Trophoblast cell (in vitro differentiated cells and primary cell): Measurements from ENCODE around the gene DAZAP2.

Source experiments
- DNase-seq, 2 donors: peaks; one replicate each; pipeline ENCODE4 v3.0.0-alpha.2; 2016
- H2AFZ ChIP-seq: 2 replicates; pipeline ENCODE4 v1.6.1; 2013; ENCODE audit warnings: low read length, moderate library complexity, mild to moderate bottlenecking; ENCODE audit not compliant: insufficient read depth, poor library complexity
- H2AK5ac ChIP-seq: 2 replicates; pipeline ENCODE4 v1.6.1; 2013; ENCODE audit warnings: mild to moderate bottlenecking, low read length
- H2BK120ac ChIP-seq: 2 replicates; pipeline ENCODE4 v1.6.1; 2013; ENCODE audit warnings: low read length, mild to moderate bottlenecking, moderate library complexity; ENCODE audit not compliant: insufficient read depth, poor library complexity
- H2BK12ac ChIP-seq: 2 replicates; pipeline ENCODE4 v1.6.1; 2013; ENCODE audit warnings: mild to moderate bottlenecking, low read length, moderate library complexity
- H2BK5ac ChIP-seq: 2 replicates; pipeline ENCODE4 v1.6.1; 2013; ENCODE audit warnings: low read length, low read depth, moderate library complexity, mild to moderate bottlenecking; ENCODE audit not compliant: poor library complexity
- H3K14ac ChIP-seq: 2 replicates; pipeline ENCODE4 v1.6.1; 2013; ENCODE audit warnings: mild to moderate bottlenecking, low read length
- H3K18ac ChIP-seq: 2 replicates; pipeline ENCODE4 v1.6.1; 2013; ENCODE audit warnings: mild to moderate bottlenecking, low read length
- H3K23ac ChIP-seq: 2 replicates; pipeline ENCODE4 v1.6.1; 2013; ENCODE audit warnings: low read length
- H3K27ac ChIP-seq: 2 replicates; pipeline ENCODE4 v1.5.1; 2013; ENCODE audit warnings: low read depth, mild to moderate bottlenecking, inconsistent platforms, low read length, moderate library complexity
- H3K27me3 ChIP-seq: 2 replicates; pipeline ENCODE4 v1.6.1; 2013; ENCODE audit warnings: inconsistent platforms, mild to moderate bottlenecking, low read length, moderate library complexity; ENCODE audit not compliant: insufficient read depth
- H3K36me3 ChIP-seq, 2 experiments: 1 replicate in 1 of 2; 2 replicates in 1 of 2; pipeline ENCODE4 v1.6.1; 2013; ENCODE audit warnings: low read length in 2 of 2, mild to moderate bottlenecking in 2 of 2, moderate library complexity in 1 of 2; ENCODE audit not compliant: insufficient read depth in 2 of 2, control insufficient read depth in 1 of 2
- H3K4ac ChIP-seq: 2 replicates; pipeline ENCODE4 v1.6.1; 2013; ENCODE audit warnings: low read depth, mild to moderate bottlenecking, low read length, moderate library complexity
- H3K4me1 ChIP-seq, 2 experiments: 1 replicate in 1 of 2; 2 replicates in 1 of 2; pipeline ENCODE4 v1.6.1; 2013; ENCODE audit warnings: low read length in 2 of 2, mild to moderate bottlenecking in 2 of 2, moderate library complexity in 1 of 2; ENCODE audit not compliant: insufficient read depth in 2 of 2, control insufficient read depth in 1 of 2
- H3K4me2 ChIP-seq: 2 replicates; pipeline ENCODE4 v1.6.1; 2013; ENCODE audit warnings: inconsistent platforms, mild to moderate bottlenecking, low read length, moderate library complexity
- H3K4me3 ChIP-seq: 2 replicates; pipeline ENCODE4 v1.5.1; 2013; ENCODE audit warnings: mild to moderate bottlenecking, low read depth, low read length, inconsistent platforms
- H3K79me1 ChIP-seq: one replicate; pipeline ENCODE4 v1.6.1; 2013; ENCODE audit warnings: low read length
- H3K79me2 ChIP-seq: 2 replicates; pipeline ENCODE4 v1.6.1; 2013; ENCODE audit warnings: low read length, mild to moderate bottlenecking; ENCODE audit not compliant: control insufficient read depth, insufficient read depth, poor library complexity
- H3K9ac ChIP-seq: 2 replicates; pipeline ENCODE4 v1.6.1; 2013; ENCODE audit warnings: mild to moderate bottlenecking, low read length
- H3K9me3 ChIP-seq: 2 replicates; pipeline ENCODE4 v1.6.1; 2013; ENCODE audit warnings: low read depth, mild to moderate bottlenecking, control low read depth, inconsistent platforms, low read length; ENCODE audit not compliant: insufficient read depth
- H4K12ac ChIP-seq: 2 replicates; pipeline ENCODE4 v1.6.1; 2013; ENCODE audit warnings: low read depth, mild to moderate bottlenecking, low read length, moderate library complexity
- H4K8ac ChIP-seq: 2 replicates; pipeline ENCODE4 v1.6.1; 2013; ENCODE audit warnings: low read depth, mild to moderate bottlenecking, low read length, moderate library complexity
- H4K91ac ChIP-seq: one replicate; pipeline ENCODE4 v1.6.1; 2013; ENCODE audit warnings: low read depth, mild to moderate bottlenecking, low read length, moderate library complexity
- WGBS: extraction: QIAGEN DNeasy Blood & Tissue Kit; methylation state at CpG from one replicate; pipeline ENCODE4 v1.1.7; 2013; ENCODE audit warnings: missing lambda C conversion rate; ENCODE audit not compliant: insufficient read length, insufficient coverage; ENCODE audit errors: extremely low coverage; 5-methylcytosine and 5-hydroxymethylcytosine counted together

Gene DAZAP2

GRCh38 chr12:51210690-51211395 is 27.8 kb upstream of the DAZAP2 start:
- Histone ChIP-seq H3K4me3 (no peak overlapping the region), H3K27me3 (no peaks in the 10 kb centered on the region), H4K12ac (no peak overlapping the region), H2BK120ac (no peak overlapping the region), H2AFZ (no peak overlapping the region), H4K8ac (no peak overlapping the region), H3K4ac (no peak overlapping the region), H2AK5ac (no peak overlapping the region), H2BK5ac (no peak overlapping the region), H3K79me2 (no peaks in the 10 kb centered on the region), H2BK12ac (no peak overlapping the region), H4K91ac (no peak overlapping the region), H3K79me1 (no peaks in the 10 kb centered on the region), H3K9ac (no peak overlapping the region), H3K23ac (no peak overlapping the region), H3K36me3 (no peaks in the 10 kb centered on the region), H3K18ac (no peak overlapping the region), H3K14ac (no peak overlapping the region), H3K9me3 (no peaks in the 10 kb centered on the region), H3K4me1 (no peaks in the 10 kb centered on the region), H3K4me2 (no peak overlapping the region), H3K27ac (no peak overlapping the region)
- no peak for DNase-seq
- no CpG with 5 or more reads among the region's 2 CpGs for WGBS

DNA sequence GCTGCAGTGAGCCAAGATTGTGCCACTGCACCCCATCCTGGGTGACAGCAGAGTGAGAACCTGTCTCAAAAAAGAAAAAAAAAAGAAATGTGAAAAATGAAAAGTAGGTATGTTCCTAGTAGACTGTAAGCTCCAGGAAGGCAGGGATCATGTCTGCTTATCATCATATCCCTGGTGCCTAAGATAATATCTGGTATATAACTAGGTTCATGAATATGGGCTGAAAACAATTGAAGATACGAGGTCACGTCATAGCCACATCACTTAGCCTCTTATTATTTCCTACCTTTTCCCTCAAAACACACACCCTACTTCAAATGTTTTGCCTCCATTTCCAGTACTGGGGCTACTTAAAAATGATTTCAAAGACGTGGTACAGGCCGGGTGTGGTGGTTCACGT is 23.7 kb upstream of the DAZAP2 start:
- Histone ChIP-seq H2BK120ac (no peak overlapping the region), H3K27me3 (no peaks in the 10 kb centered on the region), H2BK5ac (no peak overlapping the region), H3K9ac (no peak overlapping the region), H3K79me2 (peaks cover 2% of the 10 kb centered on the region), H3K4me3 (no peak overlapping the region), H2AFZ (no peak overlapping the region), H3K4ac (no peak overlapping the region), H3K23ac (no peak overlapping the region), H3K79me1 (peaks cover 9% of the 10 kb centered on the region), H3K27ac (no peak overlapping the region), H2BK12ac (no peak overlapping the region), H3K4me2 (no peak overlapping the region), H3K18ac (no peak overlapping the region), H2AK5ac (no peak overlapping the region), H3K9me3 (no peaks in the 10 kb centered on the region), H4K91ac (no peak overlapping the region), H3K36me3 (no peaks in the 10 kb centered on the region), H4K8ac (no peak overlapping the region), H4K12ac (no peak overlapping the region), H3K14ac (no peak overlapping the region), H3K4me1 (peaks cover 4 to 10% of the 10 kb centered on the region in 2 experiments)
- DNase-seq, result no peak
- no CpG with 5 or more reads among the region's 5 CpGs for WGBS

DNA sequence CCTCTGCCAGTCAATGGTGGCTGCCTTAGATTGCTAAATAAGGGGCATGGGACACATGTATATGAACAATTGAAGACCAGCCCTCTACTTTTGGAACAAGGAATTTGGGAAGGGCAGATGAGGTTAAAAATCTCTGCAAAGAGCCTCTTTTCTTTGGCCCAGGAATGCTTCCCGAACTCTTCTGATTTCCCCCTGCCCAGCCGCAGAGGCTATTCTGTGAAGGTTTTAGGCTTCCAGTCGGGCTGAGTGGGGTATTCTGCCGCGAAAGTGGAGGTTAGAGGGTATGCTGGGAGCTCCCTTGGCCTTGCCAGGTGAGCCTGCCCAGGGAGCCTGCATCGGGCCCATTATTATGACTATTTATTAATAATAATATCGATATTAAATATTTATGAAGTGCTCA is 22.0 kb upstream of the DAZAP2 start:
- Histone ChIP-seq H3K36me3 (no peaks in the 10 kb centered on the region), H3K9me3 (no peaks in the 10 kb centered on the region), H2BK5ac (no peak overlapping the region), H3K18ac (no peak overlapping the region), H3K79me2 (peaks cover 2% of the 10 kb centered on the region), H4K8ac (peak overlapping the region; percentile 49), H2BK12ac (no peak overlapping the region), H4K12ac (no peak overlapping the region), H3K27me3 (no peaks in the 10 kb centered on the region), H3K27ac (no peak overlapping the region), H3K79me1 (peaks cover 9% of the 10 kb centered on the region), H2AFZ (no peak overlapping the region), H4K91ac (no peak overlapping the region), H3K4ac (no peak overlapping the region), H2BK120ac (no peak overlapping the region), H3K4me1 (peaks cover 4 to 10% of the 10 kb centered on the region in 2 experiments), H3K4me2 (peak overlapping the region; percentile 79), H3K14ac (no peak overlapping the region), H3K9ac (no peak overlapping the region), H3K23ac (no peak overlapping the region), H2AK5ac (no peak overlapping the region), H3K4me3 (peak overlapping the region; percentile 75)
- no CpG with 5 or more reads among the region's 7 CpGs for WGBS
- DNase-seq, result no peak

DNA sequence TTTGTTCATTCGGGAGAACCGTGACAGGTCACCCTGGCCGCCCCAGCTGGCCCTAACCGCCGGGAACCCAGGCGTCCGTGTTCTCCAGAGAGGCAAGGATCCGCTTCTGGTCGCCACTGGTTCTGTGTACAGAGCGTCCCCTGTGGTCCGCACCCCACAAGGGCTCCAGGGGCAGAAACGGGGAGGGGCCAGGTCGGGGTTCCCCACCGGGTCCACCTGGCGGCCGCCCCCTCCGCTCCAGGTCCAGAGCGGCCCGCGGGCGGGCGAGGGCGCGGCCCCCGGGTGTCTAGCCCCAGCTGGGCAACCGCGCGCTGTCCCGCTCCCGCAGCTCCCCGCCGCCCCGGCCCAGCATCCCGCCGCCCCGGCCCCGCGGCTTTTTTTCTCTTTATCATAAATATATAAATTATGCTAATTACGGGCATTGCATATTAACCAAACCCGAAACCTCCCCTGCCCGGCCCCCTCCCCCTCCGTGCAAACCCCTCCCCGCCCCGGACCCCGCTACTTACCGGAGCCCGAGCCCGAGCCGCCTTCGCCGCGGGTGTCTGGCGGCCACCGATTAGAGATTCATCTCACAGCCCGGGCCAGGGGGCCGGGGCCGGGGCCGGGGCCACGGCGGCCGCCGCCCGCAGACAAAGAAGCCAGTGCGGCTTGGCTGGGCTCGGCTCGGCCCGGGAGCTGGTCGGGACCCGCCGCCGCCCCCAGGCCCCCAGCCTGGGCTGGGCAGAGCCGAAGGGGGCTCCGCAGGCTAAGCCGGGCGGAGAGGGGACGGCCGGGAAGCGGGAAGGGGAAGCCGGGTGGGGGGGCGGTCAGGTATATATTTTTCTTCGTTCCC is 21.3 kb upstream of the DAZAP2 start:
- H2AFZ ChIP-seq, result peak overlapping the region; percentile 59
- H4K91ac ChIP-seq, result peak overlapping the region; percentile 74
- peaks cover 4 to 10% of the 10 kb centered on the region in 2 experiments for H3K4me1 ChIP-seq
- H2AK5ac ChIP-seq, result no peak overlapping the region
- H3K4me2 ChIP-seq, result peak overlapping the region; percentile 80
- peaks cover 2% of the 10 kb centered on the region for H3K79me2 ChIP-seq
- peak overlapping the region; percentile 81 for H3K9ac ChIP-seq
- peak overlapping the region; percentile 85 for H3K4me3 ChIP-seq
- peak overlapping the region; percentile 67 for H3K4ac ChIP-seq
- H3K27ac ChIP-seq, result peak overlapping the region; percentile 51
- no peaks in the 10 kb centered on the region for H3K27me3 ChIP-seq
- no CpG with 5 or more reads among the region's 81 CpGs for WGBS
- H2BK12ac ChIP-seq, result no peak overlapping the region
- peak in 1 of 2 donors; percentile 23 for DNase-seq
- H3K79me1 ChIP-seq, result peaks cover 9% of the 10 kb centered on the region
- no peaks in the 10 kb centered on the region for H3K36me3 ChIP-seq
- H2BK5ac ChIP-seq, result peak overlapping the region; percentile 83
- no peak overlapping the region for H3K23ac ChIP-seq
- peak overlapping the region; percentile 53 for H4K8ac ChIP-seq
- peak overlapping the region; percentile 74 for H4K12ac ChIP-seq
- no peaks in the 10 kb centered on the region for H3K9me3 ChIP-seq
- H3K18ac ChIP-seq, result peak overlapping the region; percentile 77
- peak overlapping the region; percentile 87 for H2BK120ac ChIP-seq
- peak overlapping the region; percentile 91 for H3K14ac ChIP-seq
